B cell (primary cell): ENCODE results near the gene SPDYA.

Source experiments
- EZH2 ChIP-seq: IDR thresholded peaks from 2 replicates; pipeline ENCODE4 v1.6.1; 2012; ENCODE audit warnings: borderline replicate concordance, low read depth, mild to moderate bottlenecking, moderate library complexity, low read length; ENCODE audit not compliant: insufficient read depth, poor library complexity, severe bottlenecking
- TF ChIP-seq, protein P1 (sequence below): fragments of 200-600 bp; IDR thresholded peaks from one replicate; pipeline ENCODE4 v1.8.0; 2022; ENCODE audit warnings: antibody characterized with exemption, mild to moderate bottlenecking

DNA sequence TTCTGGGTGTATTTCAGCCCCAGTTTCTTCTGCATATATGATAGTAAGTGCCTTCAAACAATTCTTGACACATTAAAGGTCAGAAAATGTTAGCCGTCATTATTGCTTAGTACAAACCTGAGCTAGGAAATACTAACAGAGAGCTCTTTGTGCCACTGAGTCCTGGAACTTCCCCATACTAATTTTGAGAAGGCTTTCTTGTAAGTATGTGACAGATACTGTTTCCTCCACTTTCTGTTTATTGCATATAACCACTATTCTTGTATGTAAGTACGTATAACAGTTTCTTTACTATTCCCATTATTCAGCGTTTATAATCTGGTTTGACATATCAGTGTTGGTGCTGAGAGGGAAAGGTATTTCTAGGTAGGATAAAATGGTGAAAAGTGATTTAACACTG lies 49.2 kb upstream of the SPDYA start:
- TF ChIP-seq, protein P1, sequence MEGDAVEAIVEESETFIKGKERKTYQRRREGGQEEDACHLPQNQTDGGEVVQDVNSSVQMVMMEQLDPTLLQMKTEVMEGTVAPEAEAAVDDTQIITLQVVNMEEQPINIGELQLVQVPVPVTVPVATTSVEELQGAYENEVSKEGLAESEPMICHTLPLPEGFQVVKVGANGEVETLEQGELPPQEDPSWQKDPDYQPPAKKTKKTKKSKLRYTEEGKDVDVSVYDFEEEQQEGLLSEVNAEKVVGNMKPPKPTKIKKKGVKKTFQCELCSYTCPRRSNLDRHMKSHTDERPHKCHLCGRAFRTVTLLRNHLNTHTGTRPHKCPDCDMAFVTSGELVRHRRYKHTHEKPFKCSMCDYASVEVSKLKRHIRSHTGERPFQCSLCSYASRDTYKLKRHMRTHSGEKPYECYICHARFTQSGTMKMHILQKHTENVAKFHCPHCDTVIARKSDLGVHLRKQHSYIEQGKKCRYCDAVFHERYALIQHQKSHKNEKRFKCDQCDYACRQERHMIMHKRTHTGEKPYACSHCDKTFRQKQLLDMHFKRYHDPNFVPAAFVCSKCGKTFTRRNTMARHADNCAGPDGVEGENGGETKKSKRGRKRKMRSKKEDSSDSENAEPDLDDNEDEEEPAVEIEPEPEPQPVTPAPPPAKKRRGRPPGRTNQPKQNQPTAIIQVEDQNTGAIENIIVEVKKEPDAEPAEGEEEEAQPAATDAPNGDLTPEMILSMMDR: no peak
- TF ChIP-seq EZH2: no peak
